Parathyroid adenoma (tissue), 2 donors: ENCODE results near the gene ITPRID1.
"Not testable (repeated sequence)": the region's sequence is repeated elsewhere in the genome, so short reads cannot be mapped to it uniquely, and the experiment has no call there.

Experiments
- H2AFZ ChIP-seq: fragments of 300-600 bp; sonication (generic); one replicate; pipeline ENCODE4 v1.7.0; 2017; ENCODE audit warnings: antibody characterized with exemption, mild to moderate bottlenecking
- H3K27ac ChIP-seq: fragments of 300-600 bp; sonication (generic); one replicate; pipeline ENCODE4 v1.7.0; 2017
- H3K27me3 ChIP-seq: fragments of 300-600 bp; sonication (generic); one replicate; pipeline ENCODE4 v1.7.0; 2017; ENCODE audit warnings: low read length; ENCODE audit not compliant: control insufficient read depth, insufficient read depth
- H3K36me3 ChIP-seq: fragments of 300-600 bp; sonication (generic); one replicate; pipeline ENCODE4 v1.7.0; 2017; ENCODE audit warnings: low read length; ENCODE audit not compliant: control insufficient read depth, insufficient read depth
- H3K4me1 ChIP-seq: fragments of 300-600 bp; sonication (generic); one replicate; pipeline ENCODE4 v1.7.0; 2017; ENCODE audit warnings: control low read depth
- H3K4me2 ChIP-seq: fragments of 300-600 bp; sonication (generic); one replicate; pipeline ENCODE4 v1.7.0; 2017; ENCODE audit warnings: low read length
- H3K4me3 ChIP-seq: fragments of 300-600 bp; sonication (generic); one replicate; pipeline ENCODE4 v1.7.0; 2017; ENCODE audit warnings: low read depth, low read length
- H3K79me2 ChIP-seq: fragments of 300-600 bp; sonication (generic); one replicate; pipeline ENCODE4 v1.7.0; 2017; ENCODE audit warnings: control low read depth
- H3K9ac ChIP-seq: fragments of 300-600 bp; sonication (generic); one replicate; pipeline ENCODE4 v1.7.0; 2017; ENCODE audit warnings: mild to moderate bottlenecking
- H3K9me3 ChIP-seq: fragments of 300-600 bp; sonication (generic); one replicate; pipeline ENCODE4 v1.7.0; 2017; ENCODE audit warnings: low read length; ENCODE audit not compliant: control insufficient read depth
- TF ChIP-seq, protein P1 (sequence below): fragments of 300-600 bp; sonication (generic); IDR thresholded peaks from one replicate; pipeline ENCODE4 v1.7.0; 2017; ENCODE audit warnings: antibody characterized with exemption, mild to moderate bottlenecking
- donor health status: primary hyperparathyroidism.

The ITPRID1 gene

DNA sequence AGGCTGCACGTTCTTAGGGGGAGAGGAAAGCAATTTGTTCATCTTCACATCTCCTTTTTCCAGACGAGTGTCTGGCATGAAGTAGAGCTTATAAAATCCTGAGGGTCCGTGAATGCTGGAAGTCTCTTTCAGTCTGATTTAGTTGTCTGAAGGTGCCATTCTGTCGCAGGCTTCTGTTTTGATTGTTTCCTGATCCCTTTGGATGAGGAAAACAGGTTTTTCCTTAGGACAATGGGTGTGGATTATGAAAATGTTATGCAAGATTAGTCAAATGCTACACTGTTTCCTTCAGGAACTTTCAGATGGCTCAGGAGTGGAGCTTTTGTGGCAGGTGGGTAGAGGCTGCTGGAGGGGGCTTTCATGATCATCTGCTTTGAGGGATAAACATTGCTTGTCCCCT is at the start of gene ITPRID1:
Gene ITPRID1, plus strand, starts transcription at position 301 of the 400 bp plus-strand sequence. CDS start 38,935 bp downstream, outside the sequence.
- no peaks in the 10 kb centered on the region for H3K4me1 ChIP-seq
- H3K27me3 ChIP-seq: no peaks in the 10 kb centered on the region
- H3K9me3 ChIP-seq: no peaks in the 10 kb centered on the region
- H3K9ac ChIP-seq: no peak within 1 kb of the TSS
- TF ChIP-seq, protein P1, sequence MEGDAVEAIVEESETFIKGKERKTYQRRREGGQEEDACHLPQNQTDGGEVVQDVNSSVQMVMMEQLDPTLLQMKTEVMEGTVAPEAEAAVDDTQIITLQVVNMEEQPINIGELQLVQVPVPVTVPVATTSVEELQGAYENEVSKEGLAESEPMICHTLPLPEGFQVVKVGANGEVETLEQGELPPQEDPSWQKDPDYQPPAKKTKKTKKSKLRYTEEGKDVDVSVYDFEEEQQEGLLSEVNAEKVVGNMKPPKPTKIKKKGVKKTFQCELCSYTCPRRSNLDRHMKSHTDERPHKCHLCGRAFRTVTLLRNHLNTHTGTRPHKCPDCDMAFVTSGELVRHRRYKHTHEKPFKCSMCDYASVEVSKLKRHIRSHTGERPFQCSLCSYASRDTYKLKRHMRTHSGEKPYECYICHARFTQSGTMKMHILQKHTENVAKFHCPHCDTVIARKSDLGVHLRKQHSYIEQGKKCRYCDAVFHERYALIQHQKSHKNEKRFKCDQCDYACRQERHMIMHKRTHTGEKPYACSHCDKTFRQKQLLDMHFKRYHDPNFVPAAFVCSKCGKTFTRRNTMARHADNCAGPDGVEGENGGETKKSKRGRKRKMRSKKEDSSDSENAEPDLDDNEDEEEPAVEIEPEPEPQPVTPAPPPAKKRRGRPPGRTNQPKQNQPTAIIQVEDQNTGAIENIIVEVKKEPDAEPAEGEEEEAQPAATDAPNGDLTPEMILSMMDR: no peak
- H3K27ac ChIP-seq: no peak within 1 kb of the TSS
- no peaks in the 10 kb centered on the region for H3K36me3 ChIP-seq
- no peak within 1 kb of the TSS for H3K4me2 ChIP-seq
- H3K4me3 ChIP-seq: no peak within 1 kb of the TSS
- no peak within 1 kb of the TSS for H2AFZ ChIP-seq
- no peaks in the 10 kb centered on the region for H3K79me2 ChIP-seq

DNA sequence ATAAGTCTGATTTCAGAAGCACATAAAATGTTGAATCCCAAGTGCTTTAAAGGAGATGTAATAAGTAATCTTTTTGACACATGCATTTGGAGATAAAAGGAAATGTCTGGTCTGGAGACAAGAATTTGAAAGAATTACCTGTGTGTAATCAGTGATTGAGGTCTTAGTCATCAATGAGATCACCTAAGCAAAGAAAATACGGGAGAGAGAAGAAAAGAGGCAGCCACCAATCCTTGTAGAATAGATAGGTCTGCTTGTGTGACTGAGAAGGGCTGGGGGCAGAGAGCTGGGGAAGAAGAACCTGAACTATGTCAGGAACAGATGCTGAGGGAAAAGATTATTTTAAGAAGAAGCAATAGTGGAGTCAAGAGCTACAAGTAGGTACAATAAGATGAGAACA is 49.3 kb upstream of the ITPRID1 start:
- H3K4me3 ChIP-seq: no peak overlapping the region
- H3K27ac ChIP-seq: no peak overlapping the region
- H2AFZ ChIP-seq: no peak overlapping the region
- TF ChIP-seq, protein P1: no peak
- H3K9me3 ChIP-seq: no peaks in the 10 kb centered on the region
- no peak overlapping the region for H3K4me2 ChIP-seq
- no peaks in the 10 kb centered on the region for H3K36me3 ChIP-seq
- H3K79me2 ChIP-seq: no peaks in the 10 kb centered on the region
- no peaks in the 10 kb centered on the region for H3K4me1 ChIP-seq
- H3K27me3 ChIP-seq: no peaks in the 10 kb centered on the region
- H3K9ac ChIP-seq: no peak overlapping the region

DNA sequence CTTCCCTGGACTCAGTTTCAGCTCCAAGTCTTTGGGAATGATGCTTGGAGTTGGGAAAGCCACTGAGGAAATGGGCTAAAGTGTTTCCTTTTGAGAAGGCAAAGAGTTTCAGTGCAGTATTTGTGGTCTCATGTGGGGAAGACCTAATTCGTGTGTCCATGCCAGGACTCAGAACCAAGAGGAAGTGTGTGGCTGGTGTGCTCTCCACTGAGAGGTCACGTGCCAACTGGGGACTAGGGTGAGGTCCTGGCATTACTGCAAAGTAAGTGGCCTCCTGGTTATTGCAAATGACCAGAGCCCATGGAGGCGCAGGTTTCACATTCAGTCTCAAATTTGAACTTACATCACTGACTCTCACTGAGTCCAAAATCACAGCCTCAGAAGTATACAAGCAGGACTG is 48.6 kb upstream of the ITPRID1 start:
- Histone ChIP-seq H3K79me2 (no peaks in the 10 kb centered on the region), H3K9me3 (no peaks in the 10 kb centered on the region), H3K36me3 (no peaks in the 10 kb centered on the region), H3K4me1 (no peaks in the 10 kb centered on the region), H3K27ac (no peak overlapping the region), H3K4me3 (no peak overlapping the region), H2AFZ (no peak overlapping the region), H3K9ac (no peak overlapping the region), H3K4me2 (no peak overlapping the region), H3K27me3 (no peaks in the 10 kb centered on the region)
- TF ChIP-seq, protein P1: no peak

DNA sequence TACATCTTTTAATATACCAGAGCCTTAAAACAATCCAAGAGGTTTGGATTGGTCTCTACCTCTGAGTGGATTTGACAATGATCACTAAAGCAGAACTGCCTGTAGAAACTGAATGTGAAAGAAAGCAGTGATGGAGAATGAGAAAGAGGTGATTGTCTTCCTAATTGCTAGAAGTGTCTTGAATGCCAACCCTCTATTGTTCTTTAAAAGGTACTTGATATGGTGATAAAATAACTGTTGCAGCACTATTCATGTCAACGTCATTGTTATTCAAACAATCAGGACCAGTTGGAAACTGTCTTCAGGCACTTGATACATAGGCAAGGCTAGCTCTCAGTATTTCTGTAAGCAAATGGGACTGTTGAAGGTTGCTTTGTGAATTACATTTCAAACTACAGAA is 47.9 kb upstream of the ITPRID1 start:
- TF ChIP-seq, protein P1: no peak
- H3K4me2 ChIP-seq: no peak overlapping the region
- no peaks in the 10 kb centered on the region for H3K36me3 ChIP-seq
- H2AFZ ChIP-seq: no peak overlapping the region
- H3K4me1 ChIP-seq: no peaks in the 10 kb centered on the region
- no peaks in the 10 kb centered on the region for H3K27me3 ChIP-seq
- H3K79me2 ChIP-seq: no peaks in the 10 kb centered on the region
- H3K27ac ChIP-seq: no peak overlapping the region
- no peaks in the 10 kb centered on the region for H3K9me3 ChIP-seq
- H3K9ac ChIP-seq: no peak overlapping the region
- no peak overlapping the region for H3K4me3 ChIP-seq

DNA sequence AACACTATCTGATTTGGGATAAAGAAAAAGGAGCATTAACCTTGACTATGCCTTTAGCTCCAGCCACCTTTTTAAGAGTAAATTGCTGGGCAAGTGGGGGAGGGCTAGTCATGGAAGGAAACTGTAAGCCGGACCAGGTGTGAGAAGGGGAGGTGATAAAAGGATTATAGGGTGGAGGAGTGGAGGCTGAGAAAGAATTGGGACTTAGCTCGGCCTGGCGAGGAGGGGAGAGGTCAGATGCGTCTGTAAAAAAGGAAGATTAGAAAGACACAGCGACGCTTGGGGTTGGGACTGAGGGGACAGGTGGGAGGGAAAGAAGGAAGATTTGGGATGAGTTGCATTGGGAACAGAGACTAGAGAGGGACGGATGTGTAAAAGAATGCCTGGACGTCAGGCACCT is 43.0 kb upstream of the ITPRID1 start:
- H3K79me2 ChIP-seq, H3K27me3 ChIP-seq, H3K27ac ChIP-seq, H3K9ac ChIP-seq, H3K4me3 ChIP-seq, H2AFZ ChIP-seq, H3K4me1 ChIP-seq, H3K36me3 ChIP-seq, H3K9me3 ChIP-seq, H3K4me2 ChIP-seq: not testable (repeated sequence)
